Measurements from ENCODE around the gene MPHOSPH9.

DNA sequence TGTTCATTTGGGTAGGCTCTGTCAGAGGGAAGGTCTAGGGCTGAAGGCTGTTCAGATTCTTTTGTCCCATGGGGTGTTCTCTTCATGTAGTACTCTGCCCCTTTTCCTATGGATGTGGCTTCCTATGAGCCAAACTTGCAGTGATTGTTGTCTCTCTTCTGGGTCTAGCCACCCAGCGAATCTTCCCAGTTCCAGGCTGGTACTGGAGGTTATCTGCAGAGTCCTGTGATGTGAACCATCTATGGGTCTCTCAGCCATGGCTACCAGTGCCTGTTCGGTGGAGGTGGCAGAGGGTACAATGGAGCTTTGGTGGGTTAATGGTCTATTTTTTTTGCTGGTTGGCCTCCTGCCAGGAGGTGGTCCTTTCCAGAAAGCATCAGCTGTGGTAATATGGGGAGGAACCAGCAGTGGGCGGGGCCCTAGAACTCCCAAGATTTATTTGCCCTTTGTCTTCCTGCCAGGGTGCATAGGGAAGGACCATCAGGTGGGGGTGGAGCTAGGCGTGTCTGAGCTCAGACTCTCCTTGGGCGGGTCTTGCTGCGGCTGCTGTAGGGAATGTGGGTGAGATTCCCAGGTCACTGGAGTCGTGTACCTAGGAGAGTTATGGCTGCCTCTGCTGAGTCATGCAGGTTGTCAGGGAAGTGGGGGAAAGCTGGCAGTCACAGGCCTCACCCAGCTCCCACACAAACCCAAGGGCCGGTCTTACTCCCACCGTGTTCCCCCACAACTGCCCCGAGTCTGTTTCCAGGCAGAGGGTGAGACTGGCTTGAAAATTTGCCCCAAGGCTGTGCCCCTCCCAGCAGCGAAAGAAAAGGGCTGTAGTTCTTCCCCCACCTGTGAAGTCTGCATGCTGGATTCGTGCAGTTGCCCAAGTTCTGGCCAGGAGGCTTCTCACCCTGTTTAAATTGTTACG, 17.8 kb upstream of the MPHOSPH9 start:
- TF ChIP-seq EZH2 (IDR thresholded peaks at IDR 0.05; ENCODE audit: borderline replicate concordance, insufficient read depth, low read depth, low read length, poor library complexity, severe bottlenecking): no peak
- TF ChIP-seq, protein P1, sequence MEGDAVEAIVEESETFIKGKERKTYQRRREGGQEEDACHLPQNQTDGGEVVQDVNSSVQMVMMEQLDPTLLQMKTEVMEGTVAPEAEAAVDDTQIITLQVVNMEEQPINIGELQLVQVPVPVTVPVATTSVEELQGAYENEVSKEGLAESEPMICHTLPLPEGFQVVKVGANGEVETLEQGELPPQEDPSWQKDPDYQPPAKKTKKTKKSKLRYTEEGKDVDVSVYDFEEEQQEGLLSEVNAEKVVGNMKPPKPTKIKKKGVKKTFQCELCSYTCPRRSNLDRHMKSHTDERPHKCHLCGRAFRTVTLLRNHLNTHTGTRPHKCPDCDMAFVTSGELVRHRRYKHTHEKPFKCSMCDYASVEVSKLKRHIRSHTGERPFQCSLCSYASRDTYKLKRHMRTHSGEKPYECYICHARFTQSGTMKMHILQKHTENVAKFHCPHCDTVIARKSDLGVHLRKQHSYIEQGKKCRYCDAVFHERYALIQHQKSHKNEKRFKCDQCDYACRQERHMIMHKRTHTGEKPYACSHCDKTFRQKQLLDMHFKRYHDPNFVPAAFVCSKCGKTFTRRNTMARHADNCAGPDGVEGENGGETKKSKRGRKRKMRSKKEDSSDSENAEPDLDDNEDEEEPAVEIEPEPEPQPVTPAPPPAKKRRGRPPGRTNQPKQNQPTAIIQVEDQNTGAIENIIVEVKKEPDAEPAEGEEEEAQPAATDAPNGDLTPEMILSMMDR (IDR thresholded peaks at IDR 0.05): no peak
